ENCODE measurements around the gene ACOX3. TPM values are rescaled to one million over a fixed set of nuclear protein-coding genes. Genes with fewer than 3 reads are reported as not detected.

ACOX3 gene
- total RNA-seq, 1 donor from 2014 or later: 23.8 TPM

DNA sequence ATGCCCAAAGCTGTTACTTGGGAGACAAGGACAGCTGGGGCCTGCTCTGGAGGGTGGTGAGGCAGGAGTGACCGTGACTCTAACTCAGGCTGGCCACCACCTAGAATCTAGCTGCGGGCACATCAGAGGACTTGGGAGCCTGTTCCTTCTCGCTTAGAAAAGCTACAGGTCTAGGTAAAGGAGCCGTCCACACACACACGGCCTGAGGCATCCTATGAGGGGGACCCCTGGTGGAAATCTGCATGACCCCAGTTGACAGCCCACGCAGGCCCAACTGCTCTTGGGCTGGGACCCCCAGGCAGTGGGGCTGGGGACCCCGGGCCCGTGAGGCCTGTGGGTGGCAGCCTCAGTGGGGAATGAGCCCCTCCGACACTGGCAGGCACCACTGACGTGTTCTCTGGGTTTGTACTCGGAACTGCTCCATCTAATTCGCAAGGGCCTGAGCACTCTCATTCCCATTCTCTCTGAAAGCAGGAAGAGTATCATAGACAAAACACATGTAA lies 75.6 kb downstream of the ACOX3 start:
- H3K4me1 Mint-ChIP-seq (ENCODE audit: low read depth, unreplicated experiment): no peaks in the 10 kb centered on the region
- DNase-seq: peak; percentile 5

DNA sequence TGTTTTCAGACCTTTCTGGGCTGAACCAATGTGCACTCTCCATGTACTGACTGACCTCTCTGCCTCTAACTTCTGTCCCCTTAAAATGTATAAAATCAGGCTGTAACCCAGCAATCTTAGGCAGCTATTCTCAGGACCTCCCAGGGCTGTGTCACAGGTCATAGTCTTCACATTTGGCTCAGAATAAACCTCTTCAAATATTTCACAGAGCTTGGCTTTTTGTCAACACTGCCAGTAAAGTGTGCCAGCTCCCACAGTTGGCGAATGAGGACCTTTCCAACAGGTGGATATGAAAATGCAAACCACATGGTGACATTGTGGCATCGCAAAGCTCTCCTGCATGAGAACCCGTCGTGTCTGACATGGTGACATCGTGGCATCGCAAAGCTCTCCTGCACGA lies 76.4 kb downstream of the ACOX3 start:
- no peak overlapping the region for H3K4me3 Mint-ChIP-seq (ENCODE audit: unreplicated experiment)
- H3K36me3 Mint-ChIP-seq (ENCODE audit: unreplicated experiment): peaks cover 13% of the 10 kb centered on the region
- no peak overlapping the region for H3K27ac Mint-ChIP-seq (ENCODE audit: unreplicated experiment)
- TF ChIP-seq, protein P1, sequence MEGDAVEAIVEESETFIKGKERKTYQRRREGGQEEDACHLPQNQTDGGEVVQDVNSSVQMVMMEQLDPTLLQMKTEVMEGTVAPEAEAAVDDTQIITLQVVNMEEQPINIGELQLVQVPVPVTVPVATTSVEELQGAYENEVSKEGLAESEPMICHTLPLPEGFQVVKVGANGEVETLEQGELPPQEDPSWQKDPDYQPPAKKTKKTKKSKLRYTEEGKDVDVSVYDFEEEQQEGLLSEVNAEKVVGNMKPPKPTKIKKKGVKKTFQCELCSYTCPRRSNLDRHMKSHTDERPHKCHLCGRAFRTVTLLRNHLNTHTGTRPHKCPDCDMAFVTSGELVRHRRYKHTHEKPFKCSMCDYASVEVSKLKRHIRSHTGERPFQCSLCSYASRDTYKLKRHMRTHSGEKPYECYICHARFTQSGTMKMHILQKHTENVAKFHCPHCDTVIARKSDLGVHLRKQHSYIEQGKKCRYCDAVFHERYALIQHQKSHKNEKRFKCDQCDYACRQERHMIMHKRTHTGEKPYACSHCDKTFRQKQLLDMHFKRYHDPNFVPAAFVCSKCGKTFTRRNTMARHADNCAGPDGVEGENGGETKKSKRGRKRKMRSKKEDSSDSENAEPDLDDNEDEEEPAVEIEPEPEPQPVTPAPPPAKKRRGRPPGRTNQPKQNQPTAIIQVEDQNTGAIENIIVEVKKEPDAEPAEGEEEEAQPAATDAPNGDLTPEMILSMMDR (IDR thresholded peaks at IDR 0.05; ENCODE audit: partially characterized antibody, unreplicated experiment): no peak
- no peaks in the 10 kb centered on the region for H3K4me1 Mint-ChIP-seq (ENCODE audit: low read depth, unreplicated experiment)
- H3K9me3 Mint-ChIP-seq (ENCODE audit: unreplicated experiment): peaks cover 1% of the 10 kb centered on the region
- DNase-seq: no peak
- H3K27me3 Mint-ChIP-seq (ENCODE audit: unreplicated experiment): no peaks in the 10 kb centered on the region

More for the DNA sequence above, 75.6 kb downstream of the ACOX3 start:
- peaks cover 13% of the 10 kb centered on the region for H3K36me3 Mint-ChIP-seq (ENCODE audit: unreplicated experiment)
- H3K27ac Mint-ChIP-seq (ENCODE audit: unreplicated experiment): no peak overlapping the region
- H3K9me3 Mint-ChIP-seq (ENCODE audit: unreplicated experiment): peaks cover 1% of the 10 kb centered on the region
- H3K27me3 Mint-ChIP-seq (ENCODE audit: unreplicated experiment): no peaks in the 10 kb centered on the region
- TF ChIP-seq, protein P1 (IDR thresholded peaks at IDR 0.05; ENCODE audit: partially characterized antibody, unreplicated experiment): no peak
- no peak overlapping the region for H3K4me3 Mint-ChIP-seq (ENCODE audit: unreplicated experiment)

DNA sequence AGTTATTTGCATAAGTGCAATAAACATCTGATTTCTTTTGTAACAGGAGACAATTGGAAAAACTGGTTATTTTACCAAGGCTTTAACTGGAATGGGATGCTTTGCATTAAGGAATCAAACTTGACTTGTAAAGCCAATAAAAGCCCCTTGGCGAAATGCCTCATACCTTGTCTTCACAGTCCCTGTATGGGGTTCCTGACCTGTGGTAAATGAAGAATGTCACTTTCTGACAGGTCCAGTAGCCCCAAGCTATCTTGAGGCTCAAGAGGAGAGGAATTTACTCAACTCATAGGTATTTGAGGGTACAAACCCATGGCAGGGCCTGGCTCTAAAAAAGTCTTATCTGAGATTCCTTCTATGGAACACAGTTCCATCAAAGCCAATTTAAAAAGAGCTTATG lies 78.0 kb downstream of the ACOX3 start:
- no peak for DNase-seq
- TF ChIP-seq, protein P1 (IDR thresholded peaks at IDR 0.05; ENCODE audit: partially characterized antibody, unreplicated experiment): no peak
- Mint-ChIP-seq H3K27me3 (ENCODE audit: unreplicated experiment) (peaks cover 4% of the 10 kb centered on the region), H3K9me3 (ENCODE audit: unreplicated experiment) (peaks cover 1% of the 10 kb centered on the region), H3K36me3 (ENCODE audit: unreplicated experiment) (peaks cover 13% of the 10 kb centered on the region), H3K4me3 (ENCODE audit: unreplicated experiment) (no peak overlapping the region), H3K27ac (ENCODE audit: unreplicated experiment) (no peak overlapping the region), H3K4me1 (ENCODE audit: low read depth, unreplicated experiment) (no peaks in the 10 kb centered on the region)

DNA sequence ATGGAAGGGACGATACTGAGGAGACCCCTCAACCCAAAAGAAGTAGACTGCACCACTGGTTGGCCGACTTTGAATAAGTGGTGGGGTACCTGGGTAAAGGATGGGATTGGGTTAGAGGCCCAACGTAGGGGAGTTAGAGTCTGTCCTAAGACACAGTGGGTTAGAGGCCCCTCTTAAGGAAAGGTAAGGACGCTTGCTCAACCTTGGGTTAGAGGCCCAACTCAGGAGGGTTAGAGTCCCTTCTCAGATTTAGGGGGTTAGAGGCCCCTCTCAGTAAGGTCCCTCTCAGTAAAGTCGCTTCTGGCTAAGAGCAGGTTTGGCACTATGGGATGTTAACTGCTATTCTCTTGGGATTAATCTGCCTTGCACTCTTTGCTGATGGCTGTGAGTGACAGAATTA lies 81.3 kb downstream of the ACOX3 start:
- Mint-ChIP-seq H3K27me3 (ENCODE audit: unreplicated experiment) (peaks cover 4% of the 10 kb centered on the region), H3K27ac (ENCODE audit: unreplicated experiment) (no peak overlapping the region), H3K4me1 (ENCODE audit: low read depth, unreplicated experiment) (no peaks in the 10 kb centered on the region), H3K4me3 (ENCODE audit: unreplicated experiment) (no peak overlapping the region), H3K9me3 (ENCODE audit: unreplicated experiment) (peaks cover 1% of the 10 kb centered on the region), H3K36me3 (ENCODE audit: unreplicated experiment) (peaks cover 15% of the 10 kb centered on the region)
- DNase-seq: no peak
- TF ChIP-seq, protein P1 (IDR thresholded peaks at IDR 0.05; ENCODE audit: partially characterized antibody, unreplicated experiment): no peak

DNA sequence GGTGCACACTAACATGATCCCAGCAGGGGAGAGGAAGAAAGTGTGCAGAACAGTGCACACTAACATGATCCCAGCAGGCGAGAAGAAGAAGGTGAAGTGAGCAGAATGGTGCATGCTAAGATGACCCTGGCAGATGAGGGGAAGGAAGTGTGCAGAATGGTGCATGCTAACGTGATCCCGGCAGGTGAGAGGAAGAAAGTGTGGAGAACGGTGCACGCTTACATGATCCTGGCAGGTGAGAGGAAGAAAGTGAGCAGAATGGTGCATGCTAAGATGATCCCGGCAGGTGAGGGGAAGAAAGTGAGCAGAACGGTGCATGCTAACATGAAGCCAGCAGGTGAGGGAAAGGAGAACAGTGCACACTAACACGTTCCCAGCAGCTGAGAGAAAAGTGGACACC lies 83.7 kb downstream of the ACOX3 start:
- Mint-ChIP-seq H3K4me1 (ENCODE audit: low read depth, unreplicated experiment) (no peaks in the 10 kb centered on the region), H3K4me3 (ENCODE audit: unreplicated experiment) (no peak overlapping the region), H3K9me3 (ENCODE audit: unreplicated experiment) (peaks cover 1% of the 10 kb centered on the region), H3K27ac (ENCODE audit: unreplicated experiment) (no peak overlapping the region), H3K36me3 (ENCODE audit: unreplicated experiment) (peaks cover 10% of the 10 kb centered on the region), H3K27me3 (ENCODE audit: unreplicated experiment) (peaks cover 4% of the 10 kb centered on the region)
- TF ChIP-seq, protein P1 (IDR thresholded peaks at IDR 0.05; ENCODE audit: partially characterized antibody, unreplicated experiment): no peak
- DNase-seq: no peak

Data from glutamatergic neuron (in vitro differentiated cells).